Prostate gland (tissue), 2 donors: ENCODE results near the gene RNPEPL1.

Experiments used
- CTCF ChIP-seq, 4 experiments: fragments of 200-600 bp in 2 of 4; fragments of 450-650 bp in 2 of 4; sonication (generic) in 2 of 4; IDR thresholded peaks; 1 replicate in 3 of 4; 2 replicates in 1 of 4; pipeline ENCODE4 v1.5.1; 2016 to 2019; ENCODE audit warnings: antibody characterized with exemption in 4 of 4, mild to moderate bottlenecking in 2 of 4, moderate library complexity in 2 of 4
- POLR2A ChIP-seq: fragments of 450-650 bp; IDR thresholded peaks from one replicate; pipeline ENCODE4 v1.6.1; 2016; ENCODE audit warnings: antibody characterized with exemption, mild to moderate bottlenecking
- POLR2AphosphoS5 ChIP-seq: sonication (generic); formaldehyde crosslinking; IDR thresholded peaks from one replicate; pipeline ENCODE4 v1.6.1; 2017; ENCODE audit warnings: antibody characterized with exemption

- no peak for TF ChIP-seq CTCF (IDR thresholded peaks at IDR 0.05)
- TF ChIP-seq POLR2AphosphoS5, result no peak
- no peak for TF ChIP-seq POLR2A
These were observed 30.1 kb upstream of the RNPEPL1 start for GRCh38 chr2:240538031-240538780.
